ENCODE results near the gene DENND1B.
"Not testable (repeated sequence)": the region's sequence is repeated elsewhere in the genome, so short reads cannot be mapped to it uniquely, and the experiment has no call there.

DENND1B gene

GRCh38 chr1:197715806-197716205, 59.5 kb downstream of the DENND1B start:
- no peak overlapping the region for H3K27ac ChIP-seq (ENCODE audit: low read length)
- no peak for TF ChIP-seq EZH2phosphoT487 (IDR thresholded peaks at IDR 0.05; ENCODE audit: low read depth)
- no peak for TF ChIP-seq CTCF (IDR thresholded peaks at IDR 0.05; ENCODE audit: low read depth, low read length)
- H3K79me2 ChIP-seq (ENCODE audit: low read length), result no peaks in the 10 kb centered on the region
- no peak overlapping the region for H3K4me3 ChIP-seq (ENCODE audit: low read length)
- H2AFZ ChIP-seq (ENCODE audit: low read depth, low read length), result no peak overlapping the region
- peaks cover 17% of the 10 kb centered on the region; the same call in 1 of the 2 replicates for H4K20me1 ChIP-seq (ENCODE audit: insufficient read depth, low read length)
- H3K27me3 ChIP-seq (ENCODE audit: low read depth, low read length), result no peaks in the 10 kb centered on the region
- H3K9ac ChIP-seq (ENCODE audit: low read length), result no peak overlapping the region
- H3K36me3 ChIP-seq (replicated peaks; ENCODE audit: low read depth, low read length), result peaks cover 3% of the 10 kb centered on the region
- no peak overlapping the region for H3K4me2 ChIP-seq (ENCODE audit: low read length)
- no peaks in the 10 kb centered on the region for H3K4me1 ChIP-seq (ENCODE audit: low read length)
- no peaks in the 10 kb centered on the region for H3K9me3 ChIP-seq (ENCODE audit: insufficient read depth, low read length)

- Histone ChIP-seq H3K4me2 (ENCODE audit: low read length) (no peak overlapping the region), H2AFZ (ENCODE audit: low read depth, low read length) (no peak overlapping the region), H3K36me3 (replicated peaks; ENCODE audit: low read depth, low read length) (peaks cover 8% of the 10 kb centered on the region), H3K79me2 (ENCODE audit: low read length) (peaks cover 29% of the 10 kb centered on the region), H3K27ac (ENCODE audit: low read length) (no peak overlapping the region), H3K27me3 (ENCODE audit: low read depth, low read length) (no peaks in the 10 kb centered on the region), H3K9me3 (ENCODE audit: insufficient read depth, low read length) (no peaks in the 10 kb centered on the region), H3K4me1 (ENCODE audit: low read length) (peaks cover 9% of the 10 kb centered on the region), H4K20me1 (ENCODE audit: insufficient read depth, low read length) (peaks cover 38% of the 10 kb centered on the region), H3K9ac (ENCODE audit: low read length) (no peak overlapping the region), H3K4me3 (ENCODE audit: low read length) (no peak overlapping the region)
- no peak for TF ChIP-seq EZH2phosphoT487 (IDR thresholded peaks at IDR 0.05; ENCODE audit: low read depth)
- no peak for TF ChIP-seq CTCF (IDR thresholded peaks at IDR 0.05; ENCODE audit: low read depth, low read length)
Observed at GRCh38 chr1:197706601-197707000, 68.7 kb downstream of the DENND1B start.

- H3K4me2 ChIP-seq (ENCODE audit: low read length), result no peak overlapping the region
- no peaks in the 10 kb centered on the region for H3K9me3 ChIP-seq (ENCODE audit: insufficient read depth, low read length)
- peaks cover 8% of the 10 kb centered on the region for H3K36me3 ChIP-seq (replicated peaks; ENCODE audit: low read depth, low read length)
- H3K9ac ChIP-seq (ENCODE audit: low read length), result no peak overlapping the region
- H3K4me3 ChIP-seq (ENCODE audit: low read length), result no peak overlapping the region
- H2AFZ ChIP-seq (ENCODE audit: low read depth, low read length), result no peak overlapping the region
- peaks cover 36% of the 10 kb centered on the region for H3K79me2 ChIP-seq (ENCODE audit: low read length)
- no peaks in the 10 kb centered on the region for H3K27me3 ChIP-seq (ENCODE audit: low read depth, low read length)
- H3K27ac ChIP-seq (ENCODE audit: low read length), result no peak overlapping the region
- peaks cover 38% of the 10 kb centered on the region for H4K20me1 ChIP-seq (ENCODE audit: insufficient read depth, low read length)
- peaks cover 9% of the 10 kb centered on the region for H3K4me1 ChIP-seq (ENCODE audit: low read length)
- TF ChIP-seq EZH2phosphoT487 (IDR thresholded peaks at IDR 0.05; ENCODE audit: low read depth), result no peak
- TF ChIP-seq CTCF (IDR thresholded peaks at IDR 0.05; ENCODE audit: low read depth, low read length), result no peak
Observed at GRCh38 chr1:197705941-197706340, 69.3 kb downstream of the DENND1B start.

- not testable (repeated sequence) for H3K27me3 ChIP-seq (ENCODE audit: low read depth, low read length); H2AFZ ChIP-seq (ENCODE audit: low read depth, low read length); H3K36me3 ChIP-seq (replicated peaks; ENCODE audit: low read depth, low read length); H3K27ac ChIP-seq (ENCODE audit: low read length); H3K4me3 ChIP-seq (ENCODE audit: low read length); H3K9me3 ChIP-seq (ENCODE audit: insufficient read depth, low read length); H3K9ac ChIP-seq (ENCODE audit: low read length); H3K4me1 ChIP-seq (ENCODE audit: low read length); H3K4me2 ChIP-seq (ENCODE audit: low read length)
- peaks cover 63% of the 10 kb centered on the region for H3K79me2 ChIP-seq (ENCODE audit: low read length)
- H4K20me1 ChIP-seq (ENCODE audit: insufficient read depth, low read length), result peaks cover 55% of the 10 kb centered on the region
Observed at GRCh38 chr1:197700688-197701087, 74.6 kb downstream of the DENND1B start.

- peaks cover 44% of the 10 kb centered on the region for H4K20me1 ChIP-seq (ENCODE audit: insufficient read depth, low read length)
- H3K79me2 ChIP-seq (ENCODE audit: low read length), result peaks cover 48% of the 10 kb centered on the region
- no peak overlapping the region for H3K27ac ChIP-seq (ENCODE audit: low read length)
- H3K4me1 ChIP-seq (ENCODE audit: low read length), result peaks cover 14% of the 10 kb centered on the region
- no peak overlapping the region for H3K4me3 ChIP-seq (ENCODE audit: low read length)
- H2AFZ ChIP-seq (ENCODE audit: low read depth, low read length), result no peak overlapping the region
- H3K9me3 ChIP-seq (ENCODE audit: insufficient read depth, low read length), result no peaks in the 10 kb centered on the region
- peaks cover 2% of the 10 kb centered on the region for H3K36me3 ChIP-seq (replicated peaks; ENCODE audit: low read depth, low read length)
- H3K9ac ChIP-seq (ENCODE audit: low read length), result no peak overlapping the region
- H3K27me3 ChIP-seq (ENCODE audit: low read depth, low read length), result no peaks in the 10 kb centered on the region
- no peak overlapping the region for H3K4me2 ChIP-seq (ENCODE audit: low read length)
- no peak for TF ChIP-seq CTCF (IDR thresholded peaks at IDR 0.05; ENCODE audit: low read depth, low read length)
- no peak for TF ChIP-seq EZH2phosphoT487 (IDR thresholded peaks at IDR 0.05; ENCODE audit: low read depth)
Observed at GRCh38 chr1:197696372-197696771, 78.9 kb downstream of the DENND1B start.

All from OCI-LY3 (cell line).